Choroid plexus epithelial cell (primary cell): ENCODE data around the gene EEPD1.
"Not testable (repeated sequence)": the region's sequence is repeated elsewhere in the genome, so short reads cannot be mapped to it uniquely, and the experiment has no call there.

Experiments
- DNase-seq: peaks from one replicate; pipeline ENCODE4 v3.0.0-alpha.2; 2010; ENCODE audit warnings: low read depth
- H3K4me3 ChIP-seq: 2 replicates; pipeline ENCODE4 v1.5.1; 2011; ENCODE audit warnings: low read depth, mild to moderate bottlenecking, control low read depth, low read length, moderate library complexity
- CTCF ChIP-seq: conservative IDR thresholded peaks from 2 replicates; pipeline ENCODE4 v1.5.1; 2011; ENCODE audit warnings: low read depth, mild to moderate bottlenecking, control low read depth, inconsistent platforms, low read length, moderate library complexity

The EEPD1 gene

DNA sequence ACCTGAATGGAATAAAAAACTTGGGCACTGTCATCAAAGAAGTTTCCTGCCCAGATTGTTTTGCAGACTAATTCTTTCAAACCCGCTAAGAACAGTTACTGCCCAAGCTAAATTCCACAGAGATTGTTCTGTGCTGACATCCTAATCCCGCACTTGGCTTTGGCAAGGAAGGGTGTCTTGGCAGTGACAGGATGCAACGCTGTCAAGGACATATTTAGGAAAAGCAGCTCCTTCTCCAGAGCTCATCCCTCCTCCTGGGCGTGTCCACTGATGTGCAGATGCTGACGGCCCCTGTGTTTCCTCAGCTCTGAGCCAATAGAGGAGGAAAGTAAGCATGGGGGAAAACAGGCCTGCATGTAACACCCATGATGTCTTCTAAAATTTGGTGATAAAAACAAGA lies 74.2 kb downstream of the EEPD1 start:
- no peak for TF ChIP-seq CTCF
- peak; percentile 19 for DNase-seq
- H3K4me3 ChIP-seq, result no peak overlapping the region

DNA sequence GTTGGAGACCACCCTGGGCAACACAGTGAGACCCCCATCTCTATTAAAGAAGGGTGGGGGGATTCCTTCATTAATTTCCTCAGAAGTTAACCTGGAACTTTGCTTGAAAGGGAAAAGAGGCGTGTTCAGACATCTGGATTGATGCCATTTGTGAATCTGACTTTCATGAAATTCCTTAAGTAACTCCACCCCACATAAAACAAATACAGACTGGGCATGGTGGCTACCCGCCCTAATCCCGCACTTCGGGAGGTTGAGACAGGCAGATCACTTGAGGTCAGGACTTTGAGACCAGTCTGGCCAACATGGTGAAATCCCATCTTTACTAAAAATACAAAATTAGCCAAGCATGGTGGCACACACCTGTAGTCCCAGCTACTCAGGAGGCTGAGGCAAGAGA lies 75.0 kb downstream of the EEPD1 start:
- no peak for TF ChIP-seq CTCF
- H3K4me3 ChIP-seq, result no peak overlapping the region
- no peak for DNase-seq

DNA sequence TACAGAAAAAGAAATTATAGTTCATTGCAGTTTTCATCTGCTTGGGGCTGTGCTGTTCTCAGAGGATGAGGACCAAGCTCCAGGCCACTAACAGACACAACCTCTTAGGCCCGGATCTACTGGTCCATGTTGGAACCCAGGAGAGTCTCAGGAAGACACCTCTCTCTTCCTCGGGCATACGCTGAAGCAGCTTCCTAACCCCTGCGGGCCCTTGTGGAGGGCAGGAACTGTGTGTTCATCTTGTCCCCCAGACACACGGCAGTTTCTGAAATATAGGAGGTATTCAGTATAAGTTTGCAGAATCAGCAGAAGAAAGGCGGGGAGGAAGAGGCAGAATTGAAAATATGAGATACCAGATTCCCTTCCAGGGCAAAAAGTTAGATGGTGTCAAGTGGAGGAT lies 78.4 kb downstream of the EEPD1 start:
- no peak overlapping the region for H3K4me3 ChIP-seq
- TF ChIP-seq CTCF, result no peak
- DNase-seq, result no peak

DNA sequence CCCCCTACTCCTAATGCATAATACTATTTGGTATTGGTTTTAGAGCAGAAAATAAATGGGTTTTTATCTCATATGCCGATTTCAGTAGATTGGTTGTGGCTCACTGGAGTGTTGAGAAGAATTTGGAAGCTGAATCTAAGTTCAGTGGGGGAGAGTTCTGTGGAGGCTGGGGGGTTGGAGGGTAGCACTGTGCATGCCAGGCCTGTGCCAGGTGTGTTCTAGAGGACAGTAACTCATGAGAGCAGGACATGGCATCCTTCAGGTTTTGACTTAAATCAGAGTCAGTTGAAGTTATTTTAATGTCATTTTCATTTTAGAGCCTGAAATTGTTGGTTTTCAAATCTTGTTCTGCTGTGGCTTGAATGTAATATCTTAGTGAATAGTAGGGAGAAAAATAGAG lies 79.5 kb downstream of the EEPD1 start:
- no peak for TF ChIP-seq CTCF
- DNase-seq, result no peak
- H3K4me3 ChIP-seq, result no peak overlapping the region

DNA sequence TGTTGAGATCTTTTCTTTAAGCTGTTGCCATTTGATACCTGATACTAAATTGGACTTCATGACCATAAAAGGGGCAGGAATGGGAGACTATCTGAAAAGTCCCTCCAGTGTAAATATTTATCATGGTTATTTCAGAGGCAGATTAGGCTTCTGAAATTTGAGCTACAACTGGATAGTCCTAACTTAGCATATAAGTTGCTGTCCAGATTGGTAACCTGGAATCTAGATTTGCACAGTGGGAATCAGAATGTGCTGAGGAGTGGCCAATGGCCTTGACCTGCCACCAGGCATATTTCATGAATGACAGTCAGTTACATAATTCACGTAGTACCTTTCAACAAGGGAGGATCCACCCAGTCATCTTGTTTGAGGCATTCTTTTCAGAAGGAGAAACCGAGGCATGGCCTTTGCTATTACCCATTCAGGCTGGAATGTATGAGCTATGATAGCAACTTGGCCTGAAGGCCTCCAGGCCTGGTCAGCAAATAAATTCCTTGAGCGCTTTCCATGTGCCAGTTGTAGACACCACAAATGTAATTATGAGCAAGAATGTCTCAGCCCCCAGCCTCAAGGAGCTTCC lies 80.0 kb downstream of the EEPD1 start:
- no peak overlapping the region for H3K4me3 ChIP-seq
- DNase-seq, result peak; percentile 31
- no peak for TF ChIP-seq CTCF

DNA sequence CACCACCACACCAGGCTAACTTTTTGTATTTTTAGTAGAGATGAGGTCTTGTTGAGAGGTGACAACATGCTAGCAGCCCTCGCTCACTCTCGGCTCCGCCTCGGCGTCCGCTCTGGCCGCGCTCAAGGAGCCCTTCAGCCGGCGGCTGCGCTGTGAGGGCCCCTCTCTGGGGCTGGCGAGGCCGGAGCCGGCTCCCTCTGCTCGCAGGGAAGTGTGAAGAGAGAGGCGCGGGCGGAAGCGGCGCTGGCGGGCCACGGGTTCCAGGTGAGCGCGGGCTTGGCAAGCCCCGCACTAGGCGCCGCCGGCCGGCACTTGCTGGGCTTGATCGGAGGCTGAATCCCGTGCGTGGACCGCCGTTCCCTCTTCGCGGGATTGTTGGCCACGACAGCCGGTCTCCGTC lies 83.0 kb downstream of the EEPD1 start:
- H3K4me3 ChIP-seq, result no peak overlapping the region
- no peak for DNase-seq
- no peak for TF ChIP-seq CTCF

- DNase-seq, result no peak
- H3K4me3 ChIP-seq, result no peak overlapping the region
- TF ChIP-seq CTCF, result no peak
Observed at GRCh38 chr7:36238138-36238537, 85.1 kb downstream of the EEPD1 start.

GRCh38 chr7:36243356-36243755 lies 90.3 kb downstream of the EEPD1 start:
- not testable (repeated sequence) for H3K4me3 ChIP-seq, DNase-seq

- H3K4me3 ChIP-seq, DNase-seq: not testable (repeated sequence)
Observed at GRCh38 chr7:36244001-36244400, 90.9 kb downstream of the EEPD1 start.
